Medulla oblongata (tissue), 1 donor: Measurements from ENCODE around the gene ANKRD37.

Experiments used
- DNase-seq: peaks from one replicate; pipeline ENCODE4 v3.0.0-alpha.2; 2015; ENCODE audit errors: extremely low spot score

Gene ANKRD37

GRCh38 chr4:185379326-185380295 lies 17.0 kb upstream of the ANKRD37 start:
- no peak for DNase-seq

GRCh38 chr4:185380320-185380719 lies 16.3 kb upstream of the ANKRD37 start:
- DNase-seq, result no peak

- DNase-seq, result no peak
Observed at GRCh38 chr4:185381288-185382196, 15.1 kb upstream of the ANKRD37 start.

GRCh38 chr4:185382754-185383153 lies 13.9 kb upstream of the ANKRD37 start:
- no peak for DNase-seq

- no peak for DNase-seq
Observed at GRCh38 chr4:185383451-185383850, 13.2 kb upstream of the ANKRD37 start.

- DNase-seq, result no peak
Observed at GRCh38 chr4:185384061-185384460, 12.6 kb upstream of the ANKRD37 start.

- no peak for DNase-seq
Observed at GRCh38 chr4:185384930-185385331, 11.7 kb upstream of the ANKRD37 start.

GRCh38 chr4:185387957-185388356 lies 8.7 kb upstream of the ANKRD37 start:
- DNase-seq, result no peak

- DNase-seq, result no peak
Observed at GRCh38 chr4:185390941-185391340, 5.7 kb upstream of the ANKRD37 start.

GRCh38 chr4:185392156-185392555 lies 4.5 kb upstream of the ANKRD37 start:
- DNase-seq, result no peak

- DNase-seq, result peak; percentile 57
Observed at GRCh38 chr4:185394568-185395237, 1.9 kb upstream of the ANKRD37 start.

GRCh38 chr4:185395238-185395955 lies 1.2 kb upstream of the ANKRD37 start, which contains the start of gene LRP2BP:
LRP2BP (minus strand) TSS chr4:185395924; CDS start chr4:185378186, 17,738 bp downstream.
- DNase-seq, result peak; percentile 98

- DNase-seq, result peak; percentile 99
Observed at GRCh38 chr4:185395956-185396723, 501 bp upstream of the ANKRD37 start.

- peak; percentile 27 for DNase-seq
Observed at GRCh38 chr4:185398618-185399017, 2.0 kb downstream of the ANKRD37 start.

- peak; percentile 43 for DNase-seq
Observed at GRCh38 chr4:185399466-185399865, 2.8 kb downstream of the ANKRD37 start.

GRCh38 chr4:185404031-185404430 lies 7.4 kb downstream of the ANKRD37 start:
- no peak for DNase-seq

GRCh38 chr4:185405296-185405999 lies 8.8 kb downstream of the ANKRD37 start:
- no peak for DNase-seq

- no peak for DNase-seq
Observed at GRCh38 chr4:185408432-185408831, 11.8 kb downstream of the ANKRD37 start.

GRCh38 chr4:185411849-185412248 lies 15.2 kb downstream of the ANKRD37 start:
- DNase-seq, result no peak

GRCh38 chr4:185412412-185412811 lies 15.8 kb downstream of the ANKRD37 start:
- no peak for DNase-seq
